Right renal pelvis (tissue), 4 donors: ENCODE results near the gene STK32B. TPM values are rescaled to one million over a fixed set of nuclear protein-coding genes. Genes with fewer than 3 reads are reported as not detected.
A peak's percentile ranks its signal among the peaks of the same experiment; 100 is the strongest.

Source experiments
- DNase-seq, 4 donors: peaks; one replicate each; pipeline ENCODE4 v3.0.0-alpha.2; 2013; ENCODE audit warnings: low read depth in 4 of 4, low spot score in 3 of 4, missing footprints in 1 of 4
- polyA plus RNA-seq, 4 donors: library from polyadenylated mRNA; unstranded; fragments of 120-200 nt; gene quantifications; one replicate each; pipeline ENCODE4 v1.2.1, GENCODE V29; 2013; ENCODE audit not compliant: insufficient read length in 4 of 4

STK32B gene
- polyA plus RNA-seq, 4 donors: 8.9 to 13.5 (median 9.7) TPM

GRCh38 chr4:5300283-5300682 lies 249.0 kb downstream of the STK32B start:
- no peak for DNase-seq

GRCh38 chr4:5307928-5308327 lies 256.6 kb downstream of the STK32B start:
- no peak for DNase-seq

GRCh38 chr4:5322321-5322720 lies 271.0 kb downstream of the STK32B start:
- no peak for DNase-seq

GRCh38 chr4:5330339-5330989 lies 279.2 kb downstream of the STK32B start:
- DNase-seq: no peak

GRCh38 chr4:5337731-5338130 lies 286.5 kb downstream of the STK32B start:
- no peak for DNase-seq

GRCh38 chr4:5338531-5338930 lies 287.3 kb downstream of the STK32B start:
- DNase-seq: no peak

- no peak for DNase-seq
Measured at GRCh38 chr4:5340991-5341451, 289.7 kb downstream of the STK32B start.

- no peak for DNase-seq
Measured at GRCh38 chr4:5341526-5341925, 290.2 kb downstream of the STK32B start.

GRCh38 chr4:5355846-5356245 lies 304.6 kb downstream of the STK32B start:
- DNase-seq: no peak

GRCh38 chr4:5357870-5358269 lies 306.6 kb downstream of the STK32B start:
- no peak for DNase-seq

GRCh38 chr4:5361968-5362367 lies 310.7 kb downstream of the STK32B start:
- DNase-seq: peak in 3 of 4 donors; percentile 4 to 31 (median 16)

GRCh38 chr4:5364406-5364805 lies 313.1 kb downstream of the STK32B start:
- DNase-seq: no peak

GRCh38 chr4:5365071-5366008 lies 314.1 kb downstream of the STK32B start:
- DNase-seq: no peak

- no peak for DNase-seq
Measured at GRCh38 chr4:5366009-5366386, 314.7 kb downstream of the STK32B start.

- DNase-seq: no peak
Measured at GRCh38 chr4:5366421-5366820, 315.1 kb downstream of the STK32B start.

GRCh38 chr4:5368426-5368825 lies 317.1 kb downstream of the STK32B start:
- DNase-seq: no peak

GRCh38 chr4:5370286-5370685 lies 319.0 kb downstream of the STK32B start:
- no peak for DNase-seq

- no peak for DNase-seq
Measured at GRCh38 chr4:5371415-5372190, 320.3 kb downstream of the STK32B start.

- DNase-seq: no peak
Measured at GRCh38 chr4:5372198-5372597, 320.9 kb downstream of the STK32B start.

- no peak for DNase-seq
Measured at GRCh38 chr4:5373327-5373726, 322.0 kb downstream of the STK32B start.

GRCh38 chr4:5374592-5374991 lies 323.3 kb downstream of the STK32B start:
- DNase-seq: no peak
